Measurements from ENCODE around the gene GABRP. TPM values are rescaled to one million over a fixed set of nuclear protein-coding genes. Genes with fewer than 3 reads are reported as not detected.

GABRP gene
- total and polyA plus RNA-seq, 2 donors (not counting 3 experiments of a cell fraction or from before 2014, with no cell fraction given): 0.66 to 3.0 TPM

DNA sequence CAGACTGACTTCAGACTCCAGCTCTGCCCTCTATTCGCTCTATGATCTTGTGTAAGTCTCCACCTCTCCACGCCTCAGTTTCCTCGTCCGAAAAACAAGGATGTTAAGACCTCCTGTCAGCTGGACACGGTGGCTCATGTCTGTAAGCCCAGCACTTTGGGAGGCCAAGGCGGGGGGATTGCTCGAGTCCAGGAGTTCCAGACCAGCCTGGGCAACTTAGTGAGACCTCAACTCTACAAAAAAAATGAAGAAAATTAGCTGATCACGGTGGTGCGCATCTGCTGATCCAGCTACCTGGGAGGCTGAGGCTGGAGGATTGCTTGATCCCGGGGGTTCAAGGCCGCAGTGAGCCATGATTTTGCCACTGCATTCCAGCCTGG, 36.6 kb upstream of the GABRP start:
- Histone ChIP-seq H3K27me3 (ENCODE audit: control insufficient read depth in 2 of 2, insufficient read depth in 2 of 2, low read length in 2 of 2) (peaks cover 5 to 6% of the 10 kb centered on the region in 2 experiments), H3K4me1 (ENCODE audit: control insufficient read depth, extremely low read depth, insufficient read depth, low read length) (peaks cover 6% of the 10 kb centered on the region), H3K36me3 (ENCODE audit: control insufficient read depth in 2 of 2, extremely low read depth in 1 of 2, insufficient read depth in 2 of 2, low read length in 2 of 2) (no peaks in the 10 kb centered on the region), H3K27ac (ENCODE audit: insufficient read depth, low read depth, low read length) (no peak overlapping the region), H3K9ac (replicated peaks; ENCODE audit: extremely low read depth, insufficient read depth, low read length) (no peak overlapping the region), H3K9me1 (replicated peaks; ENCODE audit: control insufficient read depth, extremely low read depth, insufficient read depth, low read length) (no peaks in the 10 kb centered on the region), H3K9me3 (replicated peaks; ENCODE audit: control insufficient read depth, insufficient read depth, low read length) (no peaks in the 10 kb centered on the region), H3K79me2 (ENCODE audit: control insufficient read depth, insufficient read depth, low read length) (no peaks in the 10 kb centered on the region), H4K20me1 (replicated peaks; ENCODE audit: control insufficient read depth, extremely low read depth, insufficient read depth, low read length) (no peaks in the 10 kb centered on the region), H3K4me3 (replicated peaks in 1 of 3; ENCODE audit: insufficient read depth in 1 of 3, low read depth in 1 of 3, low read length in 3 of 3) (no peak overlapping the region), H3K4me2 (ENCODE audit: insufficient read depth, low read length) (no peak overlapping the region), H2AFZ (ENCODE audit: low read depth, low read length) (no peak overlapping the region)
- intact Hi-C loops (cut with micrococcal nuclease): loop anchor here (5.0 kb wide), 1 partner anchor 415 kb away; no protein-coding TSS in a partner anchor
- no TSS peak for BruUV-seq (replicated peaks)
- ChIA-PET CTCF (interaction anchor here (0.9 to 13.5 kb wide), 6 partner anchors 8 to 595 kb away, joined by 3 to 452 read pairs (median 7); partner anchors contain the start of gene GABRP), POLR2A (interaction anchor here (0.7 kb wide), 1 partner anchor 470 kb away, joined by 7 read pairs; no protein-coding TSS in a partner anchor)
- dilution Hi-C loops (cut with MboI; ENCODE audit: extremely low pct_ligation_motif_present, low sequenced_read_pairs): no loop called here
- DNase-seq (ENCODE audit: low read depth, low spot score): no peak
- FAIRE-seq: no peak
- TF ChIP-seq, protein P1, sequence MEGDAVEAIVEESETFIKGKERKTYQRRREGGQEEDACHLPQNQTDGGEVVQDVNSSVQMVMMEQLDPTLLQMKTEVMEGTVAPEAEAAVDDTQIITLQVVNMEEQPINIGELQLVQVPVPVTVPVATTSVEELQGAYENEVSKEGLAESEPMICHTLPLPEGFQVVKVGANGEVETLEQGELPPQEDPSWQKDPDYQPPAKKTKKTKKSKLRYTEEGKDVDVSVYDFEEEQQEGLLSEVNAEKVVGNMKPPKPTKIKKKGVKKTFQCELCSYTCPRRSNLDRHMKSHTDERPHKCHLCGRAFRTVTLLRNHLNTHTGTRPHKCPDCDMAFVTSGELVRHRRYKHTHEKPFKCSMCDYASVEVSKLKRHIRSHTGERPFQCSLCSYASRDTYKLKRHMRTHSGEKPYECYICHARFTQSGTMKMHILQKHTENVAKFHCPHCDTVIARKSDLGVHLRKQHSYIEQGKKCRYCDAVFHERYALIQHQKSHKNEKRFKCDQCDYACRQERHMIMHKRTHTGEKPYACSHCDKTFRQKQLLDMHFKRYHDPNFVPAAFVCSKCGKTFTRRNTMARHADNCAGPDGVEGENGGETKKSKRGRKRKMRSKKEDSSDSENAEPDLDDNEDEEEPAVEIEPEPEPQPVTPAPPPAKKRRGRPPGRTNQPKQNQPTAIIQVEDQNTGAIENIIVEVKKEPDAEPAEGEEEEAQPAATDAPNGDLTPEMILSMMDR (IDR thresholded peaks at IDR 0.05; ENCODE audit: extremely low read depth in 1 of 2, insufficient read depth in 1 of 2, low read depth in 1 of 2, low read length in 2 of 2): no peak
- no peak for TF ChIP-seq JUN (IDR thresholded peaks at IDR 0.05; ENCODE audit: borderline replicate concordance, insufficient read depth, insufficient read length, low read depth)
- no peak for TF ChIP-seq EZH2 (IDR thresholded peaks at IDR 0.05; ENCODE audit: borderline replicate concordance, low read depth, low read length, severe bottlenecking)
- TF ChIP-seq, protein P2, sequence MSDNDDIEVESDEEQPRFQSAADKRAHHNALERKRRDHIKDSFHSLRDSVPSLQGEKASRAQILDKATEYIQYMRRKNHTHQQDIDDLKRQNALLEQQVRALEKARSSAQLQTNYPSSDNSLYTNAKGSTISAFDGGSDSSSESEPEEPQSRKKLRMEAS (IDR thresholded peaks at IDR 0.05; ENCODE audit: insufficient read depth, insufficient read length): no peak
- TF ChIP-seq POLR2A (IDR thresholded peaks at IDR 0.05; ENCODE audit: low read depth, low read length): no peak
- TF ChIP-seq MYC (IDR thresholded peaks at IDR 0.05; ENCODE audit: low read depth, low read length): no peak
- TF ChIP-seq FOS (IDR thresholded peaks at IDR 0.05; ENCODE audit: borderline replicate concordance, insufficient read depth, low read length): no peak
- TF ChIP-seq GATA2 (IDR thresholded peaks at IDR 0.05; ENCODE audit: insufficient read depth, insufficient read length, low read depth, low read length): no peak
- no peak for TF ChIP-seq POLR2AphosphoS5 (IDR thresholded peaks at IDR 0.05; ENCODE audit: insufficient read depth, low read depth, low read length)

All from endothelial cell of umbilical vein (primary cell).